Neural cell (in vitro differentiated cells): Measurements from ENCODE around the gene SLCO2A1.

ENCODE experiments used
- EP300 ChIP-seq: fragments of 450-650 bp; conservative IDR thresholded peaks from 2 replicates; pipeline ENCODE4 v1.6.1; 2014; ENCODE audit warnings: antibody characterized with exemption, mild to moderate bottlenecking, moderate library complexity; ENCODE audit not compliant: poor library complexity, severe bottlenecking
- EZH2 ChIP-seq: fragments of 200-600, 300-800 bp; shearing (Covaris generic), sonication (generic); IDR thresholded peaks from 2 replicates; pipeline ENCODE4 v1.6.1; 2014; ENCODE audit warnings: antibody characterized with exemption, low read length, borderline replicate concordance, mild to moderate bottlenecking; ENCODE audit not compliant: insufficient read depth, poor library complexity, severe bottlenecking
- POLR2AphosphoS5 ChIP-seq: IDR thresholded peaks from 2 replicates; pipeline ENCODE4 v1.6.1; 2012
- TAF1 ChIP-seq: IDR thresholded peaks from 2 replicates; pipeline ENCODE4 v1.6.1; 2012; ENCODE audit warnings: low read depth
- TF ChIP-seq, protein P1 (sequence below): fragments of 450-650 bp; IDR thresholded peaks from 2 replicates; pipeline ENCODE4 v1.5.1; 2014; ENCODE audit warnings: antibody characterized with exemption, mild to moderate bottlenecking, moderate library complexity; ENCODE audit not compliant: poor library complexity, severe bottlenecking

DNA sequence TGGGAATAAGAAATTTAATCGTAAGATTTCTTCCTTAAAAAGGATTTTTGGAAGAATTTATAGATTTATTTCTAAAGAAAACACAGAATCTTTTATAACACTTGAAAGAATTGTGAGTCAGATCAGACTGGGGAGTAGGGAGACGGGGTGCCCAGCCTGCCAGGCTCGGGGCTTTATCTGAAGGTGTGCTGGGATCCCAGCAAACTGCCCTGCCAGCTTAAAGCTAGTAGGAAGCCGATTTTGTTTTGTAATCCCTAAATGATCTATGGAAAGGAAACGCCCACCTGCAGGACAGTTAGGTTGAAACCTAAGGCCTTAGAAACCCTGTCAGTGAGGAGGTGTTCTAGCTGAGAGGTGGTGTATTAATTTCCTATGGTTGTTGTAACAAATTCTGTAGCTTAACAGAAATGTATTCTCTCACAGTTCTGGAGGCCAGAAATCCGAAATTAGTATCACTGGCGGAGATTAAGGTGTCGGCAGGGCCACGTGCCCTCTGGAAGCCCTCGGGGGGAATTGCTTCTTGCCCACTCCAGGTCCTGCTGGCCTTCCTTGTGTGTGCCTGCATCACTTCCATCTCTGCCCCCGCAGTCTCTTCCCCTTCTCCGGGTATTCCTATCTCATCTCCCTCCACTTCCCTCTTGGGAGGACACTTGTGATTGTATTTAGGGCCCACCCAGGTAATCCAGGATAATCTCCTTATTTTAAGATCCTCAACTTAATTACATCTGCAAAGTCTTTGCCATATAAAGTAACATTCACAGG, 114.7 kb downstream of the SLCO2A1 start:
- TF ChIP-seq POLR2AphosphoS5 (no peak), EP300 (no peak), EZH2 (no peak), TAF1 (no peak)
- TF ChIP-seq, protein P1, sequence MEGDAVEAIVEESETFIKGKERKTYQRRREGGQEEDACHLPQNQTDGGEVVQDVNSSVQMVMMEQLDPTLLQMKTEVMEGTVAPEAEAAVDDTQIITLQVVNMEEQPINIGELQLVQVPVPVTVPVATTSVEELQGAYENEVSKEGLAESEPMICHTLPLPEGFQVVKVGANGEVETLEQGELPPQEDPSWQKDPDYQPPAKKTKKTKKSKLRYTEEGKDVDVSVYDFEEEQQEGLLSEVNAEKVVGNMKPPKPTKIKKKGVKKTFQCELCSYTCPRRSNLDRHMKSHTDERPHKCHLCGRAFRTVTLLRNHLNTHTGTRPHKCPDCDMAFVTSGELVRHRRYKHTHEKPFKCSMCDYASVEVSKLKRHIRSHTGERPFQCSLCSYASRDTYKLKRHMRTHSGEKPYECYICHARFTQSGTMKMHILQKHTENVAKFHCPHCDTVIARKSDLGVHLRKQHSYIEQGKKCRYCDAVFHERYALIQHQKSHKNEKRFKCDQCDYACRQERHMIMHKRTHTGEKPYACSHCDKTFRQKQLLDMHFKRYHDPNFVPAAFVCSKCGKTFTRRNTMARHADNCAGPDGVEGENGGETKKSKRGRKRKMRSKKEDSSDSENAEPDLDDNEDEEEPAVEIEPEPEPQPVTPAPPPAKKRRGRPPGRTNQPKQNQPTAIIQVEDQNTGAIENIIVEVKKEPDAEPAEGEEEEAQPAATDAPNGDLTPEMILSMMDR = no peak
